Fibroblast of mammary gland (primary cell): Measurements from ENCODE around the gene TMTC1.

ENCODE experiments used
- DNase-seq: peaks from one replicate; pipeline ENCODE4 v3.0.0-alpha.2; 2010; ENCODE audit warnings: low read depth
- H3K4me3 ChIP-seq: 2 replicates; pipeline ENCODE4 v1.5.1; 2011; ENCODE audit warnings: low read depth, mild to moderate bottlenecking, low read length, moderate library complexity; ENCODE audit not compliant: control insufficient read depth
- CTCF ChIP-seq: conservative IDR thresholded peaks from 2 replicates; pipeline ENCODE4 v1.5.1; 2011; ENCODE audit warnings: low read depth, low read length, inconsistent platforms; ENCODE audit not compliant: control insufficient read depth, insufficient read depth

Gene TMTC1

GRCh38 chr12:29754235-29755189 lies 29.2 kb downstream of the TMTC1 start:
- TF ChIP-seq CTCF, result no peak
- H3K4me3 ChIP-seq, result no peak overlapping the region
- no peak for DNase-seq

GRCh38 chr12:29752121-29752520 lies 31.6 kb downstream of the TMTC1 start:
- H3K4me3 ChIP-seq, result no peak overlapping the region
- no peak for DNase-seq
- TF ChIP-seq CTCF, result no peak

- TF ChIP-seq CTCF, result no peak
- no peak for DNase-seq
- no peak overlapping the region for H3K4me3 ChIP-seq
Observed at GRCh38 chr12:29751676-29752075, 32.1 kb downstream of the TMTC1 start.

GRCh38 chr12:29750928-29751220 lies 32.9 kb downstream of the TMTC1 start:
- no peak for DNase-seq
- no peak overlapping the region for H3K4me3 ChIP-seq
- TF ChIP-seq CTCF, result no peak

GRCh38 chr12:29750131-29750927 lies 33.4 kb downstream of the TMTC1 start:
- no peak overlapping the region for H3K4me3 ChIP-seq
- TF ChIP-seq CTCF, result no peak
- DNase-seq, result no peak

- no peak overlapping the region for H3K4me3 ChIP-seq
- peak; percentile 49 for DNase-seq
- no peak for TF ChIP-seq CTCF
Observed at GRCh38 chr12:29744365-29744764, 39.4 kb downstream of the TMTC1 start.
